Keratinocyte (primary cell): ENCODE data around the gene FZD1. TPM values are rescaled to one million over a fixed set of nuclear protein-coding genes. Genes with fewer than 3 reads are reported as not detected.

ENCODE experiments used
- DNase-seq: peaks from one replicate; pipeline ENCODE4 v3.0.0-alpha.2; 2011; ENCODE audit warnings: low read depth, missing footprints, low spot score
- FAIRE-seq: peaks from 2 replicates; lab custom pipeline; 2011; peaks lifted over from hg19 to GRCh38; lab: Jason Lieb, UNC
- H2AFZ ChIP-seq: 2 replicates; pipeline ENCODE4 v1.6.0; 2012; ENCODE audit warnings: low read length, control low read depth, inconsistent platforms; ENCODE audit not compliant: control insufficient read depth
- H3K27ac ChIP-seq: 2 replicates; pipeline ENCODE4 v1.5.1; 2011; ENCODE audit warnings: low read length; ENCODE audit not compliant: control insufficient read depth, insufficient read depth
- H3K27me3 ChIP-seq: 3 replicates; pipeline ENCODE4 v1.6.0; 2011; ENCODE audit warnings: low read length; ENCODE audit not compliant: control insufficient read depth, insufficient read depth; ENCODE audit errors: extremely low read depth
- H3K36me3 ChIP-seq, 2 experiments: 2 replicates in 1 of 2; 3 replicates in 1 of 2; pipeline ENCODE4 v1.5.1; 2011; ENCODE audit warnings: low read length in 2 of 2, mild to moderate bottlenecking in 1 of 2; ENCODE audit not compliant: control insufficient read depth in 2 of 2, insufficient read depth in 2 of 2; ENCODE audit errors: extremely low read depth in 1 of 2
- H3K4me1 ChIP-seq: 3 replicates; pipeline ENCODE4 v1.5.1; 2011; ENCODE audit warnings: low read length; ENCODE audit not compliant: control insufficient read depth, insufficient read depth; ENCODE audit errors: extremely low read depth
- H3K4me2 ChIP-seq: 3 replicates; pipeline ENCODE4 v1.6.0; 2011; ENCODE audit warnings: low read depth, low read length; ENCODE audit not compliant: control insufficient read depth, insufficient read depth; ENCODE audit errors: extremely low read depth
- H3K4me3 ChIP-seq, 3 experiments: fragments of 200-600 bp in 1 of 3; sonication (generic) in 1 of 3; 2 replicates in 2 of 3; 3 replicates in 1 of 3; pipeline ENCODE4 v1.5.1; 2011 to 2016; ENCODE audit warnings: low read length in 3 of 3, mild to moderate bottlenecking in 3 of 3, control low read depth in 2 of 3, inconsistent platforms in 1 of 3, low read depth in 1 of 3, mixed read lengths in 1 of 3, mixed run types in 1 of 3, moderate library complexity in 1 of 3; ENCODE audit not compliant: control insufficient read depth in 2 of 3, insufficient read depth in 2 of 3; ENCODE audit errors: extremely low read depth in 1 of 3
- H3K79me2 ChIP-seq: 2 replicates; pipeline ENCODE4 v1.6.0; 2012; ENCODE audit warnings: low read length; ENCODE audit not compliant: control insufficient read depth, insufficient read depth
- H3K9ac ChIP-seq: 3 replicates; pipeline ENCODE4 v1.6.0; 2011; ENCODE audit warnings: low read length; ENCODE audit not compliant: control insufficient read depth, insufficient read depth; ENCODE audit errors: extremely low read depth
- H3K9me1 ChIP-seq: 3 replicates; pipeline ENCODE4 v1.6.0; 2011; ENCODE audit warnings: low read length; ENCODE audit not compliant: control insufficient read depth, insufficient read depth; ENCODE audit errors: extremely low read depth
- H3K9me3 ChIP-seq: 2 replicates; pipeline ENCODE4 v1.5.1; 2012; ENCODE audit warnings: low read depth, low read length; ENCODE audit not compliant: control insufficient read depth
- H4K20me1 ChIP-seq: 3 replicates; pipeline ENCODE4 v1.6.0; 2011; ENCODE audit warnings: low read length; ENCODE audit not compliant: control insufficient read depth, insufficient read depth; ENCODE audit errors: extremely low read depth
- EZH2 ChIP-seq: IDR thresholded peaks from one replicate; pipeline ENCODE4 v1.6.1; 2012; ENCODE audit warnings: inconsistent platforms, mild to moderate bottlenecking, low read length, moderate library complexity
- dilution Hi-C: fragments of 300-500 bp; cut with MboI; formaldehyde crosslinking; loops from one replicate; pipeline ENCODE4 v1.7.0; 2020; ENCODE audit warnings: low sequenced_read_pairs; ENCODE audit not compliant: extremely low pct_ligation_motif_present
- polyA plus RNA-seq, 5 experiments: library from polyadenylated mRNA; depleted of rRNA in 3 of 5; stranded (reverse) in 3 of 5; stranded (forward) in 1 of 5; unstranded in 1 of 5; fragments of >200 nt; gene quantifications; 1 replicate in 1 of 5; 2 replicates in 3 of 5; 3 replicates in 1 of 5; pipeline versions ENCODE4 v1.2.1 to v1.2.3, GENCODE V29; 2011 to 2012; ENCODE audit warnings: missing spikeins in 2 of 5, low read depth in 1 of 5, low replicate concordance in 1 of 5
- TF ChIP-seq, protein P1 (sequence below), 3 experiments: IDR thresholded peaks in 1 of 3; conservative IDR thresholded peaks in 1 of 3; optimal IDR thresholded peaks in 1 of 3; 2 replicates in 2 of 3; 3 replicates in 1 of 3; pipeline versions ENCODE3 to v1.5.1; 2011; ENCODE audit warnings: low read length in 3 of 3, mild to moderate bottlenecking in 3 of 3, moderate library complexity in 2 of 3, control low read depth in 1 of 3, inconsistent platforms in 1 of 3; ENCODE audit not compliant: insufficient read depth in 2 of 3; ENCODE audit errors: extremely low read depth in 1 of 3

The FZD1 gene
- polyA plus RNA-seq, 1 donor (not counting 4 experiments of a cell fraction or from before 2014, with no cell fraction given) = 1.3 TPM

DNA sequence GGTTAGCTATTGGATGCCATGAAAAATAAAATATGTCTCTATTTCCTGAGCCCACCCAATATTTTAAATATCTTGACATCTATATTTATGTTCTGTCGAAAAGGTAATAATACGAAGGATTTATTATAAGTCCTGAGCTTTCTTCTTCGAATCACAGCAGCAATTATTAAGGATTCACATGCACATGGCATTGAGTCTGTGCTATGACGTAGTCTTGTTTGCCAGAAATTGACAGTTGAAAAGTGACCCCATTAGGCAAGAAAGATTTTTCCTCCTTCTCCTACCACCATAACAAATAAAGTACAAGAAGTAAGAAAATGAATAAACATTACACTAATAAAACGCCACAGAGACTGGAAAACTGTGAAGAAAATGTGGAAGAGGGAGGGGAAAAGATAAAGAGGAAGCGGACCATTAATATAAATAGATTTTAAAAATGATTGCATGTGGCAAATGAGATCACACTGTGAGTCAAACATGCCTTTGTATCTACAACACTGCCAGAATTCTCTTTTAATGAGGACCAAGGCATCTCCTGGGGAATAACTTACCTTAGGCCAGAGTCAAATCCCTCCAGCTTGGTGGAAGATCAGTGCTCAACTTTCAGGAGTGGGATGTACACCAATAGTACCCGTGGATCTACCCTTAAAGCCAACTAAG, 21.6 kb downstream of the FZD1 start:
- Histone ChIP-seq H3K27ac (no peak overlapping the region), H3K9ac (no peak overlapping the region), H3K4me2 (no peak overlapping the region), H3K4me1 (no peaks in the 10 kb centered on the region), H4K20me1 (no peaks in the 10 kb centered on the region), H2AFZ (no peak overlapping the region), H3K9me1 (no peaks in the 10 kb centered on the region), H3K79me2 (no peaks in the 10 kb centered on the region), H3K4me3 (no peak overlapping the region), H3K36me3 (no peaks in the 10 kb centered on the region), H3K27me3 (no peaks in the 10 kb centered on the region), H3K9me3 (no peaks in the 10 kb centered on the region)
- FAIRE-seq = no peak
- DNase-seq = no peak
- TF ChIP-seq, protein P1, sequence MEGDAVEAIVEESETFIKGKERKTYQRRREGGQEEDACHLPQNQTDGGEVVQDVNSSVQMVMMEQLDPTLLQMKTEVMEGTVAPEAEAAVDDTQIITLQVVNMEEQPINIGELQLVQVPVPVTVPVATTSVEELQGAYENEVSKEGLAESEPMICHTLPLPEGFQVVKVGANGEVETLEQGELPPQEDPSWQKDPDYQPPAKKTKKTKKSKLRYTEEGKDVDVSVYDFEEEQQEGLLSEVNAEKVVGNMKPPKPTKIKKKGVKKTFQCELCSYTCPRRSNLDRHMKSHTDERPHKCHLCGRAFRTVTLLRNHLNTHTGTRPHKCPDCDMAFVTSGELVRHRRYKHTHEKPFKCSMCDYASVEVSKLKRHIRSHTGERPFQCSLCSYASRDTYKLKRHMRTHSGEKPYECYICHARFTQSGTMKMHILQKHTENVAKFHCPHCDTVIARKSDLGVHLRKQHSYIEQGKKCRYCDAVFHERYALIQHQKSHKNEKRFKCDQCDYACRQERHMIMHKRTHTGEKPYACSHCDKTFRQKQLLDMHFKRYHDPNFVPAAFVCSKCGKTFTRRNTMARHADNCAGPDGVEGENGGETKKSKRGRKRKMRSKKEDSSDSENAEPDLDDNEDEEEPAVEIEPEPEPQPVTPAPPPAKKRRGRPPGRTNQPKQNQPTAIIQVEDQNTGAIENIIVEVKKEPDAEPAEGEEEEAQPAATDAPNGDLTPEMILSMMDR (optimal IDR thresholded peaks at IDR 0.05 in 1 of 3, IDR thresholded peaks at IDR 0.05 in 1 of 3, conservative IDR thresholded peaks at IDR 0.05 in 1 of 3; ENCODE audit: extremely low read depth in 1 of 3, insufficient read depth in 2 of 3, low read length in 3 of 3) = no peak
- TF ChIP-seq EZH2 = no peak
- dilution Hi-C loops = no loop called here

DNA sequence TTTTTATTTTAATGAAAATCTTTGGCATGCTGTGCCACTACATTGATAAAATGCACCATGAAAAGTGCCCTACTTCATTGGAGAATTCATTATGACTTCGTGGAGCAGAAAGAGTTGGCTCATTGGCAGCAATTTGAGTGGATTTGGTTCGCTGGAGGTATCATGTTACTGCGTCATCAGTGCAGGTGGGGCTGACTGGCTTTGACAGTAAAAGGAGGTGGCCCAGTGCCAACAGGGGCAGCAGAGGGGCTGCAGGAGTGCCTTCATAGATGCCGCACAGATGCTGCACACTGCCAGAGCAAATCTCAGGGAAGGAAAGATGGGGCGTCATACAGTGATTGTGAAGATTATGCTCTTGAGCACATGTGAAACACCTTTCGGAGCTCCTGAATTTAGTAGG, 22.2 kb downstream of the FZD1 start:
- DNase-seq (no peak), FAIRE-seq (no peak)
- Histone ChIP-seq H3K27me3 (no peaks in the 10 kb centered on the region), H3K9me3 (no peaks in the 10 kb centered on the region), H3K4me1 (no peaks in the 10 kb centered on the region), H2AFZ (no peak overlapping the region), H3K9me1 (no peaks in the 10 kb centered on the region), H3K4me2 (no peak overlapping the region), H3K36me3 (no peaks in the 10 kb centered on the region), H3K9ac (no peak overlapping the region), H3K27ac (no peak overlapping the region), H3K79me2 (no peaks in the 10 kb centered on the region), H3K4me3 (no peak overlapping the region), H4K20me1 (no peaks in the 10 kb centered on the region)
- dilution Hi-C loops = no loop called here
- TF ChIP-seq EZH2 = no peak
- TF ChIP-seq, protein P1 (optimal IDR thresholded peaks at IDR 0.05 in 1 of 3, IDR thresholded peaks at IDR 0.05 in 1 of 3, conservative IDR thresholded peaks at IDR 0.05 in 1 of 3; ENCODE audit: extremely low read depth in 1 of 3, insufficient read depth in 2 of 3, low read length in 3 of 3) = no peak
